ENCODE measurements around the gene DDX25.

GRCh38 chr11:125950178-125950490 lies 45.8 kb downstream of the DDX25 start:
- TF ChIP-seq CTCF (IDR thresholded peaks at IDR 0.05) (no peak), POLR2A (IDR thresholded peaks at IDR 0.05) (no peak)
